ENCODE results near the gene MED8.
A peak's percentile ranks its signal among the peaks of the same experiment; 100 is the strongest.
"Not testable (repeated sequence)": the region's sequence is repeated elsewhere in the genome, so short reads cannot be mapped to it uniquely, and the experiment has no call there.

The MED8 gene

GRCh38 chr1:43421976-43422750 lies 32.6 kb upstream of the MED8 start:
- DNase-seq = no peak

GRCh38 chr1:43421396-43421795 lies 31.8 kb upstream of the MED8 start:
- DNase-seq = no peak

- no peak for DNase-seq
Measured at GRCh38 chr1:43420874-43421273, 31.3 kb upstream of the MED8 start.

- DNase-seq = no peak
Measured at GRCh38 chr1:43419627-43420425, 30.2 kb upstream of the MED8 start.

- no peak for DNase-seq
Measured at GRCh38 chr1:43418858-43419257, 29.3 kb upstream of the MED8 start.

GRCh38 chr1:43415901-43416300 lies 26.3 kb upstream of the MED8 start:
- no peak for DNase-seq

- DNase-seq = peak; percentile 23 to 58 (median 39)
Measured at GRCh38 chr1:43414634-43415223, 25.1 kb upstream of the MED8 start.

GRCh38 chr1:43413426-43413825 lies 23.8 kb upstream of the MED8 start:
- DNase-seq = not testable (repeated sequence)

GRCh38 chr1:43410571-43410970 lies 21.0 kb upstream of the MED8 start:
- DNase-seq = no peak

- no peak for DNase-seq
Measured at GRCh38 chr1:43405876-43406234, 16.3 kb upstream of the MED8 start.

GRCh38 chr1:43405219-43405875 lies 15.7 kb upstream of the MED8 start:
- no peak for DNase-seq

GRCh38 chr1:43404353-43404752 lies 14.8 kb upstream of the MED8 start:
- DNase-seq = no peak

- DNase-seq = no peak
Measured at GRCh38 chr1:43402089-43402865, 12.7 kb upstream of the MED8 start.

GRCh38 chr1:43400441-43400840 lies 10.8 kb upstream of the MED8 start:
- not testable (repeated sequence) for DNase-seq

GRCh38 chr1:43398227-43398626 lies 8.6 kb upstream of the MED8 start:
- no peak for DNase-seq

- no peak for DNase-seq
Measured at GRCh38 chr1:43396059-43396458, 6.5 kb upstream of the MED8 start.

GRCh38 chr1:43395523-43395922 lies 5.9 kb upstream of the MED8 start:
- DNase-seq = no peak

- no peak for DNase-seq
Measured at GRCh38 chr1:43392702-43393101, 3.1 kb upstream of the MED8 start.

- DNase-seq = no peak
Measured at GRCh38 chr1:43388613-43389012, 987 bp downstream of the MED8 start.

GRCh38 chr1:43387976-43388599 lies 1.5 kb downstream of the MED8 start:
- no peak for DNase-seq

GRCh38 chr1:43386676-43387075 lies 2.9 kb downstream of the MED8 start:
- DNase-seq = no peak

GRCh38 chr1:43383449-43383848 lies 6.2 kb downstream of the MED8 start:
- no peak for DNase-seq

Measured in activated CD4-positive, CD25-positive, alpha-beta regulatory T cell (primary cell).